GM21529 (cell line): ENCODE measurements around the gene DYNAP.

Experiments used
- ATAC-seq: cut with Tn5 transposase; IDR thresholded peaks from one replicate; pipeline ENCODE4 v1.9.1; 2021; ENCODE audit not compliant: unreplicated experiment

Gene DYNAP

GRCh38 chr18:54590945-54591344, at the start of gene DYNAP:
Gene DYNAP (plus strand): TSS chr18:54591245. CDS start chr18:54591283, 38 bp downstream.
- no peak for ATAC-seq

- no peak for ATAC-seq
These were observed 39.5 kb upstream of the DYNAP start for GRCh38 chr18:54551590-54551989.

- ATAC-seq = no peak
These were observed 35.8 kb upstream of the DYNAP start for GRCh38 chr18:54555286-54555685.

GRCh38 chr18:54555996-54556395, 35.0 kb upstream of the DYNAP start:
- no peak for ATAC-seq

- ATAC-seq = no peak
These were observed 33.1 kb upstream of the DYNAP start for GRCh38 chr18:54557958-54558357.

- no peak for ATAC-seq
These were observed 32.1 kb upstream of the DYNAP start for GRCh38 chr18:54558609-54559585.

- no peak for ATAC-seq
These were observed 29.3 kb upstream of the DYNAP start for GRCh38 chr18:54561706-54562267.

- ATAC-seq = no peak
These were observed 10.8 kb upstream of the DYNAP start for GRCh38 chr18:54580202-54580729.

- no peak for ATAC-seq
These were observed 7.0 kb upstream of the DYNAP start for GRCh38 chr18:54584065-54584464.

- ATAC-seq = no peak
These were observed 5.3 kb upstream of the DYNAP start for GRCh38 chr18:54585743-54586142.

- ATAC-seq = no peak
These were observed 13.2 kb downstream of the DYNAP start for GRCh38 chr18:54604211-54604610.

- no peak for ATAC-seq
These were observed 15.8 kb downstream of the DYNAP start for GRCh38 chr18:54606835-54607212.

- ATAC-seq = no peak
These were observed 16.4 kb downstream of the DYNAP start for GRCh38 chr18:54607213-54608027.

GRCh38 chr18:54608028-54608642, 17.1 kb downstream of the DYNAP start:
- no peak for ATAC-seq

GRCh38 chr18:54611816-54612215, 20.8 kb downstream of the DYNAP start:
- no peak for ATAC-seq

- ATAC-seq = no peak
These were observed 21.2 kb downstream of the DYNAP start for GRCh38 chr18:54612237-54612636.

- no peak for ATAC-seq
These were observed 22.1 kb downstream of the DYNAP start for GRCh38 chr18:54613174-54613573.

- peak; percentile 89 for ATAC-seq
These were observed 25.3 kb downstream of the DYNAP start for GRCh38 chr18:54616220-54616848.

- no peak for ATAC-seq
These were observed 31.0 kb downstream of the DYNAP start for GRCh38 chr18:54622084-54622483.

GRCh38 chr18:54626779-54627178, 35.7 kb downstream of the DYNAP start:
- no peak for ATAC-seq
